Measurements from ENCODE around the gene RPS21.
A peak's percentile ranks its signal among the peaks of the same experiment; 100 is the strongest.
"Not testable (repeated sequence)": the region's sequence is repeated elsewhere in the genome, so short reads cannot be mapped to it uniquely, and the experiment has no call there.

The RPS21 gene

GRCh38 chr20:62370807-62371587, 15.9 kb upstream of the RPS21 start:
- TF ChIP-seq ZNF274 (IDR thresholded peaks at IDR 0.05; ENCODE audit: low read depth, low read length) (no peak), YY1 (IDR thresholded peaks at IDR 0.05; ENCODE audit: insufficient read depth, insufficient read length) (no peak), SUZ12 (IDR thresholded peaks at IDR 0.05; ENCODE audit: extremely low read depth, insufficient read depth, insufficient read length) (no peak)
- no peak for DNase-seq (ENCODE audit: low read depth, low spot score)
- no peak overlapping the region for H3K9ac ChIP-seq (ENCODE audit: insufficient read length, low read depth)
- H3K9me3 ChIP-seq (ENCODE audit: insufficient read depth, low read length) = no peaks in the 10 kb centered on the region; the same call in 1 of the 2 replicates
- H3K4me3 ChIP-seq (ENCODE audit: insufficient read length, low read depth) = no peak overlapping the region
- no peaks in the 10 kb centered on the region for H3K27me3 ChIP-seq (ENCODE audit: insufficient read depth, insufficient read length)
- H3K36me3 ChIP-seq (ENCODE audit: insufficient read depth, insufficient read length, low read length) = no peaks in the 10 kb centered on the region
- peaks cover 43% of the 10 kb centered on the region for H3K4me1 ChIP-seq (ENCODE audit: insufficient read depth, insufficient read length)

GRCh38 chr20:62371588-62372041, 15.3 kb upstream of the RPS21 start:
- Histone ChIP-seq H3K27me3 (ENCODE audit: insufficient read depth, insufficient read length) (no peaks in the 10 kb centered on the region), H3K36me3 (ENCODE audit: insufficient read depth, insufficient read length, low read length) (no peaks in the 10 kb centered on the region), H3K9me3 (ENCODE audit: insufficient read depth, low read length) (no peaks in the 10 kb centered on the region; the same call in 1 of the 2 replicates), H3K4me3 (ENCODE audit: insufficient read length, low read depth) (no peak overlapping the region), H3K4me1 (ENCODE audit: insufficient read depth, insufficient read length) (peaks cover 46% of the 10 kb centered on the region), H3K9ac (ENCODE audit: insufficient read length, low read depth) (peak overlapping the region; percentile 50)
- TF ChIP-seq YY1 (IDR thresholded peaks at IDR 0.05; ENCODE audit: insufficient read depth, insufficient read length) (no peak), SUZ12 (IDR thresholded peaks at IDR 0.05; ENCODE audit: extremely low read depth, insufficient read depth, insufficient read length) (no peak), ZNF274 (IDR thresholded peaks at IDR 0.05; ENCODE audit: low read depth, low read length) (no peak)
- DNase-seq (ENCODE audit: low read depth, low spot score) = no peak

- Histone ChIP-seq H3K9ac (ENCODE audit: insufficient read length, low read depth) (peak overlapping the region; percentile 50), H3K9me3 (ENCODE audit: insufficient read depth, low read length) (no peaks in the 10 kb centered on the region; the same call in 1 of the 2 replicates)
- DNase-seq (ENCODE audit: low read depth, low spot score) = no peak
These were observed 14.6 kb upstream of the RPS21 start for GRCh38 chr20:62372042-62372993.

GRCh38 chr20:62373631-62374179, 13.2 kb upstream of the RPS21 start:
- DNase-seq (ENCODE audit: low read depth, low spot score); H3K9me3 ChIP-seq (ENCODE audit: insufficient read depth, low read length); H3K9ac ChIP-seq (ENCODE audit: insufficient read length, low read depth); H3K4me3 ChIP-seq (ENCODE audit: insufficient read length, low read depth); H3K36me3 ChIP-seq (ENCODE audit: insufficient read depth, insufficient read length, low read length); H3K27me3 ChIP-seq (ENCODE audit: insufficient read depth, insufficient read length): not testable (repeated sequence)
- peaks cover 44% of the 10 kb centered on the region for H3K4me1 ChIP-seq (ENCODE audit: insufficient read depth, insufficient read length)

More at GRCh38 chr20:62372042-62372993, 14.6 kb upstream of the RPS21 start:
- H3K36me3 ChIP-seq (ENCODE audit: insufficient read depth, insufficient read length, low read length) = peaks cover 2% of the 10 kb centered on the region
- H3K4me1 ChIP-seq (ENCODE audit: insufficient read depth, insufficient read length) = peaks cover 47% of the 10 kb centered on the region
- no peak overlapping the region for H3K4me3 ChIP-seq (ENCODE audit: insufficient read length, low read depth)
- no peaks in the 10 kb centered on the region for H3K27me3 ChIP-seq (ENCODE audit: insufficient read depth, insufficient read length)
- TF ChIP-seq ZNF274 (IDR thresholded peaks at IDR 0.05; ENCODE audit: low read depth, low read length) = no peak
- TF ChIP-seq YY1 (IDR thresholded peaks at IDR 0.05; ENCODE audit: insufficient read depth, insufficient read length) = no peak
- no peak for TF ChIP-seq SUZ12 (IDR thresholded peaks at IDR 0.05; ENCODE audit: extremely low read depth, insufficient read depth, insufficient read length)

GRCh38 chr20:62374331-62375152, 12.4 kb upstream of the RPS21 start:
- H3K9me3 ChIP-seq (ENCODE audit: insufficient read depth, low read length) = no peaks in the 10 kb centered on the region; the same call in 1 of the 2 replicates
- DNase-seq (ENCODE audit: low read depth, low spot score) = no peak
- H3K9ac ChIP-seq (ENCODE audit: insufficient read length, low read depth) = peak overlapping the region; percentile 14
- TF ChIP-seq YY1 (IDR thresholded peaks at IDR 0.05; ENCODE audit: insufficient read depth, insufficient read length) (no peak), ZNF274 (IDR thresholded peaks at IDR 0.05; ENCODE audit: low read depth, low read length) (no peak), SUZ12 (IDR thresholded peaks at IDR 0.05; ENCODE audit: extremely low read depth, insufficient read depth, insufficient read length) (no peak)
- no peaks in the 10 kb centered on the region for H3K27me3 ChIP-seq (ENCODE audit: insufficient read depth, insufficient read length)
- H3K36me3 ChIP-seq (ENCODE audit: insufficient read depth, insufficient read length, low read length) = peaks cover 7% of the 10 kb centered on the region
- peaks cover 39% of the 10 kb centered on the region for H3K4me1 ChIP-seq (ENCODE audit: insufficient read depth, insufficient read length)
- H3K4me3 ChIP-seq (ENCODE audit: insufficient read length, low read depth) = no peak overlapping the region

GRCh38 chr20:62376112-62377063, 10.5 kb upstream of the RPS21 start:
- peak; percentile 87 for DNase-seq (ENCODE audit: low read depth, low spot score)
- Histone ChIP-seq H3K36me3 (ENCODE audit: insufficient read depth, insufficient read length, low read length) (peaks cover 7% of the 10 kb centered on the region), H3K9me3 (ENCODE audit: insufficient read depth, low read length) (no peaks in the 10 kb centered on the region; the same call in 1 of the 2 replicates), H3K4me1 (ENCODE audit: insufficient read depth, insufficient read length) (peaks cover 29% of the 10 kb centered on the region), H3K4me3 (ENCODE audit: insufficient read length, low read depth) (no peak overlapping the region), H3K9ac (ENCODE audit: insufficient read length, low read depth) (peak overlapping the region; percentile 73), H3K27me3 (ENCODE audit: insufficient read depth, insufficient read length) (no peaks in the 10 kb centered on the region)
- TF ChIP-seq YY1 (IDR thresholded peaks at IDR 0.05; ENCODE audit: insufficient read depth, insufficient read length) = no peak
- TF ChIP-seq SUZ12 (IDR thresholded peaks at IDR 0.05; ENCODE audit: extremely low read depth, insufficient read depth, insufficient read length) = no peak
- TF ChIP-seq ZNF274 (IDR thresholded peaks at IDR 0.05; ENCODE audit: low read depth, low read length) = no peak

Measured in NT2/D1 (cell line).